ENCODE results near the gene PLEKHG4.

DNA sequence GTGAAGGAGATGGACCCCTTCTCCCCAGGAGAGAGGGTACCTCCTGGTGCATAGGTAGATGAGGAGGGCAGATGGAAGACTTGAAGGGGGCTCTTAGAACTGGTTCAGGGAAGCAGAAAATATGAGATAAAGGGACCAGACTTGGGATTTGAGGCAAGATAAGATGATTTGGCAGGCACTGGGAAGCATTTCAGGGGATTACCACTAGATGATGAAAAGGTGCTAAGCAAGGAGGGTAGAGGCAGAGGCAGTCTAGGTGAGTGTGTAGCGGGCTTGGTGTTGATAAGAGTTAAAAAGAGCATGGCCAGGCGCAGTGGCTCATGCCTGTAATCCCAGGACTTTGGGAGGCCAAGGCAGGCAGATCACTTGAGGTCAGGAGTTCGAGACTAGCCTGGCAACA lies 16.1 kb upstream of the PLEKHG4 start:
- TF ChIP-seq, protein P1, sequence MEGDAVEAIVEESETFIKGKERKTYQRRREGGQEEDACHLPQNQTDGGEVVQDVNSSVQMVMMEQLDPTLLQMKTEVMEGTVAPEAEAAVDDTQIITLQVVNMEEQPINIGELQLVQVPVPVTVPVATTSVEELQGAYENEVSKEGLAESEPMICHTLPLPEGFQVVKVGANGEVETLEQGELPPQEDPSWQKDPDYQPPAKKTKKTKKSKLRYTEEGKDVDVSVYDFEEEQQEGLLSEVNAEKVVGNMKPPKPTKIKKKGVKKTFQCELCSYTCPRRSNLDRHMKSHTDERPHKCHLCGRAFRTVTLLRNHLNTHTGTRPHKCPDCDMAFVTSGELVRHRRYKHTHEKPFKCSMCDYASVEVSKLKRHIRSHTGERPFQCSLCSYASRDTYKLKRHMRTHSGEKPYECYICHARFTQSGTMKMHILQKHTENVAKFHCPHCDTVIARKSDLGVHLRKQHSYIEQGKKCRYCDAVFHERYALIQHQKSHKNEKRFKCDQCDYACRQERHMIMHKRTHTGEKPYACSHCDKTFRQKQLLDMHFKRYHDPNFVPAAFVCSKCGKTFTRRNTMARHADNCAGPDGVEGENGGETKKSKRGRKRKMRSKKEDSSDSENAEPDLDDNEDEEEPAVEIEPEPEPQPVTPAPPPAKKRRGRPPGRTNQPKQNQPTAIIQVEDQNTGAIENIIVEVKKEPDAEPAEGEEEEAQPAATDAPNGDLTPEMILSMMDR (IDR thresholded peaks at IDR 0.05), result no peak
- TF ChIP-seq POLR2A (IDR thresholded peaks at IDR 0.05), result no peak

All from right lobe of liver (tissue), 4 donors.